Osteoblast (primary cell): ENCODE measurements around the gene AQP2. TPM values are rescaled to one million over a fixed set of nuclear protein-coding genes. Genes with fewer than 3 reads are reported as not detected.
A peak's percentile ranks its signal among the peaks of the same experiment; 100 is the strongest.

Experiments used
- DNase-seq: peaks from one replicate; pipeline ENCODE4 v3.0.0; 2011; ENCODE audit warnings: low spot score, mixed read lengths; ENCODE audit not compliant: insufficient read length; ENCODE audit errors: missing footprints
- H2AFZ ChIP-seq: 2 replicates; pipeline ENCODE4 v1.6.0; 2011; ENCODE audit warnings: mild to moderate bottlenecking, low read length
- H3K27ac ChIP-seq: 2 replicates; pipeline ENCODE4 v1.5.1; 2011; ENCODE audit warnings: mild to moderate bottlenecking, low read depth, low read length, moderate library complexity
- H3K27me3 ChIP-seq: 2 replicates; pipeline ENCODE4 v1.6.0; 2012; ENCODE audit warnings: mild to moderate bottlenecking, control low read depth, inconsistent platforms, low read length, moderate library complexity; ENCODE audit not compliant: insufficient read depth
- H3K36me3 ChIP-seq: 2 replicates; pipeline ENCODE4 v1.5.1; 2011; ENCODE audit warnings: mild to moderate bottlenecking, low read length, control low read depth, moderate library complexity; ENCODE audit not compliant: insufficient read depth
- H3K4me1 ChIP-seq: 2 replicates; pipeline ENCODE4 v1.5.1; 2011; ENCODE audit warnings: mild to moderate bottlenecking, low read length, control low read depth, moderate library complexity; ENCODE audit not compliant: insufficient read depth
- H3K4me2 ChIP-seq: 2 replicates; pipeline ENCODE4 v1.6.0; 2011; ENCODE audit warnings: mild to moderate bottlenecking, low read length; ENCODE audit not compliant: insufficient read depth
- H3K4me3 ChIP-seq: fragments of 200-600 bp; sonication (generic); 3 replicates; pipeline ENCODE4 v1.5.1; 2012; ENCODE audit warnings: mild to moderate bottlenecking, low read length, inconsistent platforms; ENCODE audit not compliant: insufficient read depth
- H3K79me2 ChIP-seq: 2 replicates; pipeline ENCODE4 v1.6.0; 2012; ENCODE audit warnings: mild to moderate bottlenecking, low read length, control low read depth, inconsistent platforms; ENCODE audit not compliant: insufficient read depth
- H3K9me3 ChIP-seq: 2 replicates; pipeline ENCODE4 v1.5.1; 2011; ENCODE audit warnings: low read depth, low read length, control low read depth
- H4K20me1 ChIP-seq: 2 replicates; pipeline ENCODE4 v1.6.0; 2012; ENCODE audit warnings: mild to moderate bottlenecking, low read length, control low read depth; ENCODE audit not compliant: insufficient read depth
- total RNA-seq: library from RNA; depleted of rRNA; stranded (reverse); fragments of >200 nt; gene quantifications from 2 replicates; pipeline ENCODE4 v1.2.3, GENCODE V29; 2012
- TF ChIP-seq, protein P1 (sequence below): IDR thresholded peaks from 2 replicates; pipeline ENCODE4 v1.5.1; 2011; ENCODE audit warnings: mild to moderate bottlenecking, low read depth, low read length, moderate library complexity; ENCODE audit errors: extremely low read depth

AQP2 gene
- total RNA-seq, 1 donor: not detected

DNA sequence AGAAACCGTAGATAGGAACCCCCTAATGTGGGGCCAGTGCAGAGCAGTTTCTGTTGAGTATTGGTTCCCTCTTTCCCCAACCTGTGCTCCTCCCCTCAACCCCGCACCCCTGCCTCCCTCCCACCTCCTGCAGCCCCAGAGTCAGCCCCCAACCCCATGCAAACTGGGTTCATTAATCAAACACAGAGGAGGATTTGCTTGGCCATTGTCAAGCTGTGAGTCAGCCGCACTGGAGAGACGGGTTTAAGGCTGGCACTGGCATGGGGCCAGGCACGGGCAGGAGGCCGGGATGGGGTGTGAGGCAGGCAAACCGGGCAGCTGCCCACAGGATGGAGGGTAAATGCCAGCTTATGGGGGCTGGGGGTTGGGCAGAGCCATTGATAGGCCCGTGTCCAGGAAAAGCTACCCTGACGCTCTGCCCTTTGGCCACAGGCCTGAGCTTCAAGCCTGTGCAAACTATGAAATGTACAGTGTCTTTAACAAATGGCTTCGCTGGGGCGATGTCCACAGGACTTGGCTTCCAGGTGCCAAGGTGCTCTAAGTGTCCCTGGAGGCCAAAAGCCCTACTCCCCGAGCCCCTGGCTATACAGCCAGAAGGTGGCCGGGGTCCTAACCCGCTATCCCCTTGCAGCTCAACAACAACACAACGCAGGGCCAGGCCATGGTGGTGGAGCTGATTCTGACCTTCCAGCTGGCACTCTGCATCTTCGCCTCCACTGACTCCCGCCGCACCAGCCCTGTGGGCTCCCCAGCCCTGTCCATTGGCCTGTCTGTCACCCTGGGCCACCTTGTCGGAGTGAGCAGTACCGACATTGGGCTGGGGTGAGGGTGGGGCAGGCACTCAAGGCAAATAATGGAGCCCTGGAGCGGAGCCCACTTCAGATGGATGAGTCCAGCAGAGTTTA is 12.6 kb downstream of the AQP2 start:
- Histone ChIP-seq H3K27me3 (peaks cover 67% of the 10 kb centered on the region), H2AFZ (no peak overlapping the region), H3K9me3 (no peaks in the 10 kb centered on the region), H4K20me1 (no peaks in the 10 kb centered on the region), H3K36me3 (no peaks in the 10 kb centered on the region), H3K4me1 (peaks cover 9% of the 10 kb centered on the region), H3K4me3 (no peak overlapping the region), H3K27ac (no peak overlapping the region), H3K4me2 (no peak overlapping the region), H3K79me2 (no peaks in the 10 kb centered on the region)
- DNase-seq: peak; percentile 98
- TF ChIP-seq, protein P1, sequence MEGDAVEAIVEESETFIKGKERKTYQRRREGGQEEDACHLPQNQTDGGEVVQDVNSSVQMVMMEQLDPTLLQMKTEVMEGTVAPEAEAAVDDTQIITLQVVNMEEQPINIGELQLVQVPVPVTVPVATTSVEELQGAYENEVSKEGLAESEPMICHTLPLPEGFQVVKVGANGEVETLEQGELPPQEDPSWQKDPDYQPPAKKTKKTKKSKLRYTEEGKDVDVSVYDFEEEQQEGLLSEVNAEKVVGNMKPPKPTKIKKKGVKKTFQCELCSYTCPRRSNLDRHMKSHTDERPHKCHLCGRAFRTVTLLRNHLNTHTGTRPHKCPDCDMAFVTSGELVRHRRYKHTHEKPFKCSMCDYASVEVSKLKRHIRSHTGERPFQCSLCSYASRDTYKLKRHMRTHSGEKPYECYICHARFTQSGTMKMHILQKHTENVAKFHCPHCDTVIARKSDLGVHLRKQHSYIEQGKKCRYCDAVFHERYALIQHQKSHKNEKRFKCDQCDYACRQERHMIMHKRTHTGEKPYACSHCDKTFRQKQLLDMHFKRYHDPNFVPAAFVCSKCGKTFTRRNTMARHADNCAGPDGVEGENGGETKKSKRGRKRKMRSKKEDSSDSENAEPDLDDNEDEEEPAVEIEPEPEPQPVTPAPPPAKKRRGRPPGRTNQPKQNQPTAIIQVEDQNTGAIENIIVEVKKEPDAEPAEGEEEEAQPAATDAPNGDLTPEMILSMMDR: no peak

DNA sequence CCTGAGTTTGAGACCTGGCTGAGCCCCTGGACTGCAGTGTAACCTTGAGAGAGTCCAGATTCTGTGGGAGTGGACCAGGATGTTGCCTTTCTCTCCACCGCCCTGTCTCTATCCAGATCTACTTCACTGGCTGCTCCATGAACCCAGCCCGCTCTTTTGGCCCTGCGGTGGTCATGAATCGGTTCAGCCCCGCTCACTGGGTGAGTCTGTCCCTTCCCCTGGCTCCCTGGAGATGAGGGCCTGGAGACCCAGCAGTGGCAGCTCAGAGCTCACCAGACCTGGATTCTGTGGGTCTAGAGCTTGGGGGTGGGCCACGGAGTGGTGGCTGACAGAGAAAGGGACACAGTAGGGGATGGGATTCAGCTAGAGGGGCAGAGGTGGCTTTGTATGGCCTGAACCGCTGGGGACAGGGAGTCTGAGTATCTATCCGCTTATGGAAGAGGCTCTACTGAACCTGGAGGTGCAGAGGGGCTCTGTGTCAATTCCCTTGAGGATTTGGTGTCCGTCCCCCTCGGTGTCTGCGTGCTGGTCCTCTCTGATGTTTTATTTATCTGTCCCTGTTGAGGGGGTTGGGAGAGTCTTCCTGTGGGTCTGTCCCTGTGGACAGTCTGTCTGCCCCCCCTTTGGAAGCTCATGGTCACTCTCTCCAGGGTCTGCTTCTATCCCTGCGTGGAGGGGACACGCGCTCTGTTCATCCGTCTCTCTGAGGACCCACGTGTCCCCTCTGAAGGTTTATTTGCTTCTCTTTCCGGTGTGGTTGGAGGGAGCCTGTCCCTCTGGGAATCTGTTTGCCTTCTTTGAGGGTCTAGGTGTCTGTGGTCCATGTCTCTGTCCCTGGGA is 13.7 kb downstream of the AQP2 start:
- H3K4me2 ChIP-seq: no peak overlapping the region
- TF ChIP-seq, protein P1: no peak
- peak; percentile 88 for DNase-seq
- no peak overlapping the region for H3K4me3 ChIP-seq
- peaks cover 67% of the 10 kb centered on the region for H3K27me3 ChIP-seq
- no peaks in the 10 kb centered on the region for H3K36me3 ChIP-seq
- no peaks in the 10 kb centered on the region for H4K20me1 ChIP-seq
- H3K79me2 ChIP-seq: no peaks in the 10 kb centered on the region
- H3K9me3 ChIP-seq: no peaks in the 10 kb centered on the region
- H2AFZ ChIP-seq: no peak overlapping the region
- H3K27ac ChIP-seq: no peak overlapping the region
- H3K4me1 ChIP-seq: peaks cover 9% of the 10 kb centered on the region

DNA sequence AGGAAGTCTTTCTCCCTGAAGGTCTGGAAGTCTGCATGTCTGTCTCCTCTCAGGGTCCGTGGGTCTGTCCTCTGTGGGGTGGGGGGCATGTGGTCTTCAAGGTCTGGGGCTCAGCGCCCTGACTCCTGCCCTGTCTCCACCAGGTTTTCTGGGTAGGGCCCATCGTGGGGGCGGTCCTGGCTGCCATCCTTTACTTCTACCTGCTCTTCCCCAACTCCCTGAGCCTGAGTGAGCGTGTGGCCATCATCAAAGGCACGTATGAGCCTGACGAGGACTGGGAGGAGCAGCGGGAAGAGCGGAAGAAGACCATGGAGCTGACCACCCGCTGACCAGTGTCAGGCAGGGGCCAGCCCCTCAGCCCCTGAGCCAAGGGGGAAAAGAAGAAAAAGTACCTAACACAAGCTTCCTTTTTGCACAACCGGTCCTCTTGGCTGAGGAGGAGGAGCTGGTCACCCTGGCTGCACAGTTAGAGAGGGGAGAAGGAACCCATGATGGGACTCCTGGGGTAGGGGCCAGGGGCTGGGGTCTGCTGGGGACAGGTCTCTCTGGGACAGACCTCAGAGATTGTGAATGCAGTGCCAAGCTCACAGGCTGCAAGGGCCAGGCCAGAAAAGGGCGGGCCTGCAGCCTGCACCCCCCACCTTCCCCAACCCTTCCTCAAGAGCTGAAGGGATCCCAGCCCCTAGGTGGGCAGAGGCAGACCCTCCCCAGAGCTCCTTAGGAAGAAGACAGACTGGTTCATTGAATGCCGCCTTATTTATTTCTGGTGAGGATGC is 14.5 kb downstream of the AQP2 start:
- H3K9me3 ChIP-seq: no peaks in the 10 kb centered on the region
- peaks cover 67% of the 10 kb centered on the region for H3K27me3 ChIP-seq
- H3K4me2 ChIP-seq: no peak overlapping the region
- H3K27ac ChIP-seq: no peak overlapping the region
- no peaks in the 10 kb centered on the region for H3K79me2 ChIP-seq
- H3K4me3 ChIP-seq: no peak overlapping the region
- TF ChIP-seq, protein P1: no peak
- H3K36me3 ChIP-seq: no peaks in the 10 kb centered on the region
- no peak overlapping the region for H2AFZ ChIP-seq
- DNase-seq: peak; percentile 85
- peaks cover 2% of the 10 kb centered on the region for H3K4me1 ChIP-seq
- H4K20me1 ChIP-seq: no peaks in the 10 kb centered on the region
